Fibroblast of lung (primary cell): Measurements from ENCODE around the gene SUPT4H1. TPM values are rescaled to one million over a fixed set of nuclear protein-coding genes. Genes with fewer than 3 reads are reported as not detected.

Experiments
- DNase-seq, 2 donors: peaks; one replicate each; pipeline versions ENCODE4 v3.0.0 to v3.0.0-alpha.2; 2010; ENCODE audit warnings: low read depth in 2 of 2
- H2AFZ ChIP-seq: 2 replicates; pipeline ENCODE4 v1.5.1; 2012; ENCODE audit warnings: low read length, control low read depth, inconsistent platforms
- H3K27ac ChIP-seq: 2 replicates; pipeline ENCODE4 v1.5.1; 2011; ENCODE audit warnings: low read length, control low read depth; ENCODE audit not compliant: insufficient read depth
- H3K27me3 ChIP-seq: 2 replicates; pipeline ENCODE4 v1.5.1; 2011; ENCODE audit warnings: mild to moderate bottlenecking, low read length; ENCODE audit not compliant: control insufficient read depth, insufficient read depth
- H3K36me3 ChIP-seq: 2 replicates; pipeline ENCODE4 v1.5.1; 2011; ENCODE audit warnings: low read length; ENCODE audit not compliant: control insufficient read depth, insufficient read depth
- H3K4me1 ChIP-seq: 2 replicates; pipeline ENCODE4 v1.5.1; 2011; ENCODE audit warnings: low read length; ENCODE audit not compliant: control insufficient read depth, insufficient read depth; ENCODE audit errors: extremely low read depth
- H3K4me2 ChIP-seq: 2 replicates; pipeline ENCODE4 v1.5.1; 2011; ENCODE audit warnings: low read length, control low read depth; ENCODE audit not compliant: insufficient read depth; ENCODE audit errors: extremely low read depth
- H3K4me3 ChIP-seq, 4 experiments: fragments of 200-600 bp in 1 of 4; sonication (generic) in 1 of 4; replicated peaks in 1 of 4; 2 replicates each; pipeline ENCODE4 v1.5.1; 2011 to 2016; ENCODE audit warnings: low read length in 4 of 4, low read depth in 3 of 4, mild to moderate bottlenecking in 3 of 4, control low read depth in 2 of 4, inconsistent platforms in 1 of 4, mixed read lengths in 1 of 4; ENCODE audit not compliant: insufficient read depth in 1 of 4; ENCODE audit errors: control extremely low read depth in 1 of 4
- H3K79me2 ChIP-seq: 2 replicates; pipeline ENCODE4 v1.5.1; 2012; ENCODE audit warnings: mild to moderate bottlenecking, low read length, inconsistent platforms; ENCODE audit not compliant: control insufficient read depth, insufficient read depth
- H3K9ac ChIP-seq: 2 replicates; pipeline ENCODE4 v1.5.1; 2011; ENCODE audit warnings: mild to moderate bottlenecking, low read length, control low read depth; ENCODE audit not compliant: insufficient read depth
- H3K9me3 ChIP-seq: 2 replicates; pipeline ENCODE4 v1.5.1; 2012; ENCODE audit warnings: low read depth, low read length; ENCODE audit not compliant: control insufficient read depth, insufficient read depth
- H4K20me1 ChIP-seq: 2 replicates; pipeline ENCODE4 v1.5.1; 2011; ENCODE audit warnings: low read length; ENCODE audit not compliant: control insufficient read depth, insufficient read depth; ENCODE audit errors: extremely low read depth
- EZH2 ChIP-seq: IDR thresholded peaks from 2 replicates; pipeline ENCODE4 v1.5.1; 2012; ENCODE audit warnings: low read length, control low read depth, mild to moderate bottlenecking; ENCODE audit errors: missing control alignments
- polyA plus RNA-seq, 2 donors: library from polyadenylated mRNA; depleted of rRNA in 1 of 2; stranded (reverse) in 1 of 2; unstranded in 1 of 2; fragments of >200 nt; gene quantifications; 2 replicates each; pipeline ENCODE4 v1.2.1, GENCODE V29; 2011 to 2012; ENCODE audit warnings: missing spikeins in 1 of 2
- total RNA-seq: library from RNA; depleted of rRNA; stranded (reverse); fragments of >200 nt; gene quantifications from 2 replicates; pipeline ENCODE4 v1.2.1, GENCODE V29; 2014
- TF ChIP-seq, protein P1 (sequence below), 2 donors: IDR thresholded peaks in 1 of 2; conservative IDR thresholded peaks in 1 of 2; 1 replicate in 1 of 2; 2 replicates in 1 of 2; pipeline ENCODE4 v1.5.1; 2011 to 2012; ENCODE audit warnings: low read length in 2 of 2, control low read depth in 1 of 2, inconsistent platforms in 1 of 2, low read depth in 1 of 2, mild to moderate bottlenecking in 1 of 2

SUPT4H1 gene
- total and polyA plus RNA-seq, 2 donors (not counting 1 experiment from before 2014, with no cell fraction given), result 41.9 to 207 TPM

DNA sequence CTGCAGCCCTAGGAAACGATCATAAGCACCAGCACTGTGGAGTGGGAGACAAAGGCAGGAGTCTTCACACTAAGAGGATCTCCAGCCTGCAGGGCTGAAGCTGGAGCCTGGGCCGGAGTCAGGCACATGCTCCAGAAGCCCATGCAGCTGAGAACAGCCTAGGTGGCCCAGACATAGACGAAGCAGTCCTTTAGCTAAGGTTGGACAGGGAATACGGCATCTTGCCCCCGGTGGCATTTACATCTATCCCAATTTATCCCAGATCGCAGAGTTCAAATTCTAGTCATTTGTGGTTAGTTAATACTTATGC is 37.3 kb downstream of the SUPT4H1 start:
- Histone ChIP-seq H3K4me1 (no peaks in the 10 kb centered on the region), H3K27ac (no peak overlapping the region), H2AFZ (no peak overlapping the region), H3K4me2 (no peak overlapping the region), H3K27me3 (no peaks in the 10 kb centered on the region), H3K4me3 (no peak overlapping the region), H3K79me2 (no peaks in the 10 kb centered on the region), H3K36me3 (no peaks in the 10 kb centered on the region), H3K9ac (no peak overlapping the region), H4K20me1 (no peaks in the 10 kb centered on the region), H3K9me3 (no peaks in the 10 kb centered on the region)
- no peak for DNase-seq
- TF ChIP-seq, protein P1, sequence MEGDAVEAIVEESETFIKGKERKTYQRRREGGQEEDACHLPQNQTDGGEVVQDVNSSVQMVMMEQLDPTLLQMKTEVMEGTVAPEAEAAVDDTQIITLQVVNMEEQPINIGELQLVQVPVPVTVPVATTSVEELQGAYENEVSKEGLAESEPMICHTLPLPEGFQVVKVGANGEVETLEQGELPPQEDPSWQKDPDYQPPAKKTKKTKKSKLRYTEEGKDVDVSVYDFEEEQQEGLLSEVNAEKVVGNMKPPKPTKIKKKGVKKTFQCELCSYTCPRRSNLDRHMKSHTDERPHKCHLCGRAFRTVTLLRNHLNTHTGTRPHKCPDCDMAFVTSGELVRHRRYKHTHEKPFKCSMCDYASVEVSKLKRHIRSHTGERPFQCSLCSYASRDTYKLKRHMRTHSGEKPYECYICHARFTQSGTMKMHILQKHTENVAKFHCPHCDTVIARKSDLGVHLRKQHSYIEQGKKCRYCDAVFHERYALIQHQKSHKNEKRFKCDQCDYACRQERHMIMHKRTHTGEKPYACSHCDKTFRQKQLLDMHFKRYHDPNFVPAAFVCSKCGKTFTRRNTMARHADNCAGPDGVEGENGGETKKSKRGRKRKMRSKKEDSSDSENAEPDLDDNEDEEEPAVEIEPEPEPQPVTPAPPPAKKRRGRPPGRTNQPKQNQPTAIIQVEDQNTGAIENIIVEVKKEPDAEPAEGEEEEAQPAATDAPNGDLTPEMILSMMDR (conservative IDR thresholded peaks at IDR 0.05 in 1 of 2, IDR thresholded peaks at IDR 0.05 in 1 of 2; ENCODE audit: low read depth in 1 of 2, low read length in 2 of 2), result no peak
- TF ChIP-seq EZH2, result no peak

DNA sequence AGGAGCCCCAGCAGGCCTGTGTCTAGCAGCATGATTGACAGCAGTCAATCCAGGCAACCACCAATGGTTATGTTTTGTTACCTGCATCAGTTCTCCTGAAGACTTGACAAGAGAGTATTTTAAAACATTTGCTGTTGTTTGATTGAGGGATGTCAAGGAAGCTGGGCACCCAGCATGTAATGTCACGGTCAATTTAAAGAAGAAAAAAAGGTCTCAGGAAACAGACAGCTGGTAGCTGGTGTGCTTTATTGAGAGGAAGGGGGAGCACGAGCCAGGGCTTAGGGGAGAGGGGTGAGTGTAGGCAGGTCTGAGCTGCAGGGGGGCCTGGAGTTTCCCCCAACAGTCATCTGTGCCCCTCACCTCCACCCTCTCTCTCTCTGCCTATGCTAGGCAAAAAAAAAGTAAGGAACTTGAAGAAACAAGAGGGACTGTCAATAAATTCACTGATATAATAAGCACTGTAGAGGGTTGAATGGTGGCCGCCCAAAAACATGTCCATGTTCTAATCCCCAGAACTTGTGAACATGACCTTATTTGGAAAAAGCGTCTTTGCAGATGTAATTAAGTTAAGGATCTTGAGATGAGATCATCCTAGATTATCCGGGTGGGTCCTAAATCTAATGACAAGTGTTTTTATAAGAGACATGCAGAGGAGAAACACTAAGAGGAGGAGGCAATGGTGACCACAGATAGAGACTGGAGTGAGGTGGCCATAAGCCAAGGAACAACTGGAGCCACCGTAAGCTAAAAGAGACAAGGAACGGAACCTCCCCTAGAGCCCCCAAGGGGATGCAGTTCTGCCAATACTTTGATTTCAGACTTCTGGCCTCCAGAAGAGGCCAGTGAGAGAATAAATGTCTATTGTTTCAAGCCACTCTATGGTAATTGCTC is 37.9 kb downstream of the SUPT4H1 start:
- Histone ChIP-seq H2AFZ (no peak overlapping the region), H3K27ac (no peak overlapping the region), H3K27me3 (no peaks in the 10 kb centered on the region), H3K79me2 (no peaks in the 10 kb centered on the region), H3K4me3 (no peak overlapping the region), H4K20me1 (no peaks in the 10 kb centered on the region), H3K9ac (no peak overlapping the region), H3K4me1 (no peaks in the 10 kb centered on the region), H3K9me3 (no peaks in the 10 kb centered on the region), H3K4me2 (no peak overlapping the region), H3K36me3 (no peaks in the 10 kb centered on the region)
- DNase-seq, result no peak
- TF ChIP-seq EZH2, result no peak
- TF ChIP-seq, protein P1 (conservative IDR thresholded peaks at IDR 0.05 in 1 of 2, IDR thresholded peaks at IDR 0.05 in 1 of 2; ENCODE audit: low read depth in 1 of 2, low read length in 2 of 2), result no peak

DNA sequence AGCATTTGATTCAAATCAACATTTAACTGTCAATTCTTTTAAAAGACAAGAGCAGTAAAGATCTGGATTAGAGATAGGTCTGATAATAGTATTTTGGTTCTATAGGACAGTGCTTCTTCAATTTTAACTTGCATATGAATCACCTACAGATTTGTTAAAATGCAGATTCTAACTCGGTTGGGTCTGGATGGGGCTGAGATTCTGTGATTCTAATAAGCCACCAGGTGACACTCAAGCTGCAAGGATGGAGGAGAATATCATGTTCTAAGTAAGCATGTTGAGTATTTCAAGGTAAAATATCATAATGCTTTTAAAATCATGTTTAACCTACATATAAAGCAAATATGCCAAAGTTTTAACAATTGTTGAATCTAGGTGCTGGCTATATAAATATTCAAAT is 39.2 kb downstream of the SUPT4H1 start:
- H3K79me2 ChIP-seq, result no peaks in the 10 kb centered on the region
- no peak overlapping the region for H3K27ac ChIP-seq
- no peak overlapping the region for H3K4me3 ChIP-seq
- no peaks in the 10 kb centered on the region for H3K27me3 ChIP-seq
- no peaks in the 10 kb centered on the region for H4K20me1 ChIP-seq
- no peaks in the 10 kb centered on the region for H3K36me3 ChIP-seq
- no peak overlapping the region for H3K4me2 ChIP-seq
- H2AFZ ChIP-seq, result no peak overlapping the region
- no peaks in the 10 kb centered on the region for H3K4me1 ChIP-seq
- H3K9ac ChIP-seq, result no peak overlapping the region
- no peaks in the 10 kb centered on the region for H3K9me3 ChIP-seq
- DNase-seq, result no peak
- TF ChIP-seq, protein P1 (conservative IDR thresholded peaks at IDR 0.05 in 1 of 2, IDR thresholded peaks at IDR 0.05 in 1 of 2; ENCODE audit: low read depth in 1 of 2, low read length in 2 of 2), result peak in 1 of 2 donors; percentile 4
- no peak for TF ChIP-seq EZH2
